HG03439 (cell line): ENCODE data around the gene LTC4S.

Source experiments
- ATAC-seq: cut with Tn5 transposase; IDR thresholded peaks from one replicate; pipeline ENCODE4 v1.9.1; 2021; ENCODE audit warnings: mild to moderate bottlenecking, moderate library complexity; ENCODE audit not compliant: unreplicated experiment

Gene LTC4S

DNA sequence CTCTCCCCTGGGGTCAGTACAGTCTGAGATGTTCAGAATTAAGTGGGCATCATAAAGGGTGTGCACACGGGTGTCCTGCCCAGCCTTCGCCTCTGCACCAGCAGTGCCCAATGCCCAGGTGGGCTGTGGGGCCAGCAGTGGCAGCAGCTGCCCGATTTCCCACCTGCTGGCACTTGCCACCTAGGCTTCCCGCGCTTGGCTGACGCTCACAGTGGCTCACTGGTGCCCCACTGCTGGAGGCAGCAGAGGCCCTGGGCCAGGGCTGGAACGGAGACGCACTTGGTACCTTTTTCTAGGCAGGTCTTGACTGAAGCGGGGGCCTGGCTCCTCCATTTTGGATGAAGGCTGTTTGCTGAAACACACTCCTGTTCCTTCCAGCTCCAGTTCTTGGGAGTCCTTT, 47.8 kb downstream of the LTC4S start:
- no peak for ATAC-seq
